ENCODE measurements around the gene EFS.

The EFS gene

GRCh38 chr14:23319746-23320583, 45.0 kb downstream of the EFS start:
- TF ChIP-seq SIN3A (IDR thresholded peaks at IDR 0.05; ENCODE audit: borderline replicate concordance, insufficient read depth, low read length) (no peak), POLR2AphosphoS5 (IDR thresholded peaks at IDR 0.05; ENCODE audit: low read depth, low read length) (no peak), FOXP2 (optimal IDR thresholded peaks at IDR 0.05; ENCODE audit: borderline replicate concordance, extremely low read depth, extremely low read length, insufficient read depth) (no peak), REST (IDR thresholded peaks at IDR 0.05; ENCODE audit: insufficient read depth in 1 of 2, low read depth in 2 of 2, low read length in 2 of 2) (no peak), TAF1 (IDR thresholded peaks at IDR 0.05; ENCODE audit: borderline replicate concordance, insufficient read depth, low read length) (no peak)

GRCh38 chr14:23316300-23316699, 48.7 kb downstream of the EFS start:
- no peak for TF ChIP-seq SIN3A (IDR thresholded peaks at IDR 0.05; ENCODE audit: borderline replicate concordance, insufficient read depth, low read length)
- TF ChIP-seq FOXP2 (optimal IDR thresholded peaks at IDR 0.05; ENCODE audit: borderline replicate concordance, extremely low read depth, extremely low read length, insufficient read depth), result no peak
- TF ChIP-seq REST (IDR thresholded peaks at IDR 0.05; ENCODE audit: insufficient read depth in 1 of 2, low read depth in 2 of 2, low read length in 2 of 2), result no peak
- TF ChIP-seq TAF1 (IDR thresholded peaks at IDR 0.05; ENCODE audit: borderline replicate concordance, insufficient read depth, low read length), result no peak
- no peak for TF ChIP-seq POLR2AphosphoS5 (IDR thresholded peaks at IDR 0.05; ENCODE audit: low read depth, low read length)

- TF ChIP-seq SIN3A (IDR thresholded peaks at IDR 0.05; ENCODE audit: borderline replicate concordance, insufficient read depth, low read length), result no peak
- no peak for TF ChIP-seq POLR2AphosphoS5 (IDR thresholded peaks at IDR 0.05; ENCODE audit: low read depth, low read length)
- no peak for TF ChIP-seq TAF1 (IDR thresholded peaks at IDR 0.05; ENCODE audit: borderline replicate concordance, insufficient read depth, low read length)
- TF ChIP-seq FOXP2 (optimal IDR thresholded peaks at IDR 0.05; ENCODE audit: borderline replicate concordance, extremely low read depth, extremely low read length, insufficient read depth), result no peak
- TF ChIP-seq REST (IDR thresholded peaks at IDR 0.05; ENCODE audit: insufficient read depth in 1 of 2, low read depth in 2 of 2, low read length in 2 of 2), result no peak
Observed at GRCh38 chr14:23310546-23310945, 54.4 kb downstream of the EFS start.

- TF ChIP-seq POLR2AphosphoS5 (IDR thresholded peaks at IDR 0.05; ENCODE audit: low read depth, low read length), result no peak
- TF ChIP-seq FOXP2 (optimal IDR thresholded peaks at IDR 0.05; ENCODE audit: borderline replicate concordance, extremely low read depth, extremely low read length, insufficient read depth), result no peak
- TF ChIP-seq SIN3A (IDR thresholded peaks at IDR 0.05; ENCODE audit: borderline replicate concordance, insufficient read depth, low read length), result no peak
- TF ChIP-seq REST (IDR thresholded peaks at IDR 0.05; ENCODE audit: insufficient read depth in 1 of 2, low read depth in 2 of 2, low read length in 2 of 2), result no peak
- TF ChIP-seq TAF1 (IDR thresholded peaks at IDR 0.05; ENCODE audit: borderline replicate concordance, insufficient read depth, low read length), result no peak
Observed at GRCh38 chr14:23308721-23309445, 56.1 kb downstream of the EFS start.
